ENCODE measurements around the gene NFASC. TPM values are rescaled to one million over a fixed set of nuclear protein-coding genes. Genes with fewer than 3 reads are reported as not detected.

Gene NFASC
- total RNA-seq, 1 donor from 2014 or later, result 0.18 TPM

DNA sequence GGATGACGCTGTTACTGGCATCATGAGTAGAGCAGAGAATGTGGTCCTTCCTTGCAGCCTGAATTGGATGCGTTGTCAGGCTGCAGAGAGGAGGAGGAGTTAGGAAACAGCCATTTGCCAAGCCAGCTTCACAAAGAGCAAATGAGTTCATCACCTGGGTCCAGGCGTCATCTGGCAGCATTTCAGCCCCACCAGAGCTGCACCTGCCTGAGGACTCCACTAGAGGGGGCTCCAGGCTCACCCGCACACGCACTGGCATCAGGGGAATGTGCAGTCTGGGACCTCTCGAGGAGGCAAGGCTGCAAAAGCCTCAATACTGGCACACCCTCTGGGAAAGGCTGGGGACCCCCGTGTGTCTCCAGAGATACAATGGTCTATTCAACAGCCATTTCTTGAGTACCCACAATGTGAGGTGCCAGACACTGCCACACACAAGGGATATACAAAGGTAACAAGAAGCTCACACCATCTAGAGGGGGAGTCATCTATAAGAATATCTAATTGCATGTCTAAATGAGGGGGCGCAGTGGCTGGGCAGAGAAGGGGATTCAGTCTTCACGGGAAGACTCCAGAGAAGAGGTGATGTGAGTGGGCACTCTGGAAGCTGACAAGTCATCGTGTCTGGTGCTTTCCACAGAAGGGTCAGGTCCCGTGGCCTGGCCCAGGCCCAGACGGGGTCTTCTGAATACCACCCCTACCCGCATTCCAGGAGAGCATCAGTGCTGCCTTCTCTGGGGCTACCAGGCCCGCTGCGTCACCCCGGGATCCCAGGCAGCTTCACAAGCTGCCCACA is 118.8 kb downstream of the NFASC start:
- no peaks in the 10 kb centered on the region for H3K9me3 Mint-ChIP-seq
- peak; percentile 33 for DNase-seq (ENCODE audit: low spot score)
- H3K27me3 Mint-ChIP-seq (ENCODE audit: low read depth), result peaks cover 6% of the 10 kb centered on the region
- no peaks in the 10 kb centered on the region for H3K36me3 Mint-ChIP-seq (ENCODE audit: low read depth)
- peaks cover 7% of the 10 kb centered on the region for H3K4me1 Mint-ChIP-seq (ENCODE audit: low read depth)
- no peak overlapping the region for H3K27ac Mint-ChIP-seq
- intact Hi-C loops (cut with micrococcal nuclease), result loop anchor here (1.0 to 2.0 kb wide), 3 partner anchors 72 to 267 kb away; no protein-coding TSS in a partner anchor
- no peak overlapping the region for H3K4me3 Mint-ChIP-seq (ENCODE audit: low read depth)

DNA sequence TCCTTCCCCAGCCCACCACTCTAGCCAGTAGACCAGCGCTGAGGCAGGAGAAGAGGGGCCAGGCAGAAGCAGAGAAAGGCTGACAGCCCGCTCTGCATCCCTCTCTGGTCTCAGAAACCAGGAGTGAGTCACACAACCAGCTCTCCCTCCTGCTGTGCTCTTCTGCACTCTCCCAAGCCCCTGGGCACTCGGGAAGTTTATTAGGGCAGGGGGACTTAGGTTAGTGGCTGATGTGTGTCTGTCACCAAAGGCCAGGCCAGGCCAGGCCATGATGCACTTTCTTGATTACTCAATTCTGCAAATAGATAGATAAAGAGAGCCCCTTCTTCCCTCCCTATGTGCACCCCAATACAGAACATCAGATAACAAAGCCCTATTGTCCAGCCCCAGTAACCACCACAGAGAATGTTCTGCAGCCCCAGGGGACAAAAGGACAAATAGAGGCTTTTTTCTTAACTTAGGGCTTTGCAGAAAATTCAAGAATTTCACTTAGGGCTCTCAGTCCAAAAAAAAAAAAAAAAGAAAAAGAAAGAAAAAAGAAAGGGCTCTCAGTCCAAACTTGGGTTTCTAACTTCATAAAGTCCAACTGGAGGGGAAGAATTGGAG is 119.5 kb downstream of the NFASC start:
- Mint-ChIP-seq H3K36me3 (ENCODE audit: low read depth) (no peaks in the 10 kb centered on the region), H3K27ac (no peak overlapping the region), H3K4me3 (ENCODE audit: low read depth) (no peak overlapping the region), H3K27me3 (ENCODE audit: low read depth) (peaks cover 6% of the 10 kb centered on the region), H3K4me1 (ENCODE audit: low read depth) (peaks cover 7% of the 10 kb centered on the region), H3K9me3 (no peaks in the 10 kb centered on the region)
- no peak for DNase-seq (ENCODE audit: low spot score)
- intact Hi-C loops (cut with micrococcal nuclease), result no loop called here

DNA sequence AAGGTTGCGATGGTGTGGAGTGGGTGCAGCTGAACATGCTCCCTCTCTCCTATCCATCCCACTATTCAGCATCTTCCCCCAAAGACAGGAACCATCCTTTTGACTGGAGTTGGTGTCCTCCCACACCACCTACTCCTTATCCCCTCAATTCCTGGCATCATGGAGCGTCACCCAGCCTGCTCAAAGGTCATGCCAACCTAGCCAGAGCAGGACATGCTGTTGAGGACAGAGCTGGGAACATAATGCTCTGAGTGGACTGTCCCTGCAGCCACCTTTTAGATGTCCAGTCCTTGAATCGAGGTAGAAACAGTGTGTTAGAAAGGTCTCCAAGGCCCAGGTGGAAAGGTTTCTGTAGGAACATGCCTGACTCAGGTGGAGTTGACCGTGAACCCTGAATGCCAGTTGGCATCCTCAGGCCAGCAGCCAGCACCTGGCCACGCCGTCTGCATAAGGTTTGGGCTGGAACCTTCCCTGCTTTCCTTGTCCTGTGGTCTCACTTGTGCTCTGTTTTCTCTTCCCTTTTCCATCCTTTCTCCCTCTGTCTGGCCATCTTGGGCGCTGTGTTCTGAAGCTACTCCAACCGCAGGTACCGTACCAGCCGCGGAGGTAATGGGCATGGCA is 120.2 kb downstream of the NFASC start:
- peaks cover 4% of the 10 kb centered on the region for H3K27me3 Mint-ChIP-seq (ENCODE audit: low read depth)
- H3K27ac Mint-ChIP-seq, result no peak overlapping the region
- no peak for DNase-seq (ENCODE audit: low spot score)
- no peaks in the 10 kb centered on the region for H3K9me3 Mint-ChIP-seq
- intact Hi-C loops (cut with micrococcal nuclease), result no loop called here
- peaks cover 7% of the 10 kb centered on the region for H3K4me1 Mint-ChIP-seq (ENCODE audit: low read depth)
- H3K36me3 Mint-ChIP-seq (ENCODE audit: low read depth), result no peaks in the 10 kb centered on the region
- H3K4me3 Mint-ChIP-seq (ENCODE audit: low read depth), result no peak overlapping the region

DNA sequence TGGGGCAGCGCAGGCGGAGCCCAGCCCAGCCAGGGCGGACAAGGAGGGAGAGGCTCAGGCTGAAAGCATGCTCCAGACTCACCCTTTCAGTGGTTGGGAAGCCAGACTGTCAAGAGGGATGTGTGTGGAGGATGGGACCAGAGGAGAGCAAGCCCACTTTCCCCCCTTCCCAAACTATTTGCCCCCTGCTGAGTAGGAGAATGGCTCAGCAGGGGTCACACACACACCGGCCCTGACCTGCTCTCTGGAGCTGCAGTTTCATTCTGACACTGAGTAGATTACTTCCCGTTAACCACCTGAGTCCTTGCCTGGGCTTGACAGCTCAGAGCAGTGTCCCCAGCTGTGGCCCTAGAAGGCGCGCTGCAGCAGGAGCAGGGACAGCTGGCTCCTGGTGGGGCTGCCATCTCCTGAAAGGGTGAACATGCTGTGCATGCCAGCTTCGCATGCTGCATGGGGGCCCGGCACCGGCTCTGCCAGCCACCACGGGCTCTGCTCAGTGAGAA is 120.7 kb downstream of the NFASC start:
- Mint-ChIP-seq H3K4me1 (ENCODE audit: low read depth) (peaks cover 7% of the 10 kb centered on the region), H3K27me3 (ENCODE audit: low read depth) (peaks cover 4% of the 10 kb centered on the region), H3K4me3 (ENCODE audit: low read depth) (no peak overlapping the region), H3K36me3 (ENCODE audit: low read depth) (no peaks in the 10 kb centered on the region), H3K9me3 (no peaks in the 10 kb centered on the region), H3K27ac (no peak overlapping the region)
- DNase-seq (ENCODE audit: low spot score), result no peak
- intact Hi-C loops (cut with micrococcal nuclease), result no loop called here

DNA sequence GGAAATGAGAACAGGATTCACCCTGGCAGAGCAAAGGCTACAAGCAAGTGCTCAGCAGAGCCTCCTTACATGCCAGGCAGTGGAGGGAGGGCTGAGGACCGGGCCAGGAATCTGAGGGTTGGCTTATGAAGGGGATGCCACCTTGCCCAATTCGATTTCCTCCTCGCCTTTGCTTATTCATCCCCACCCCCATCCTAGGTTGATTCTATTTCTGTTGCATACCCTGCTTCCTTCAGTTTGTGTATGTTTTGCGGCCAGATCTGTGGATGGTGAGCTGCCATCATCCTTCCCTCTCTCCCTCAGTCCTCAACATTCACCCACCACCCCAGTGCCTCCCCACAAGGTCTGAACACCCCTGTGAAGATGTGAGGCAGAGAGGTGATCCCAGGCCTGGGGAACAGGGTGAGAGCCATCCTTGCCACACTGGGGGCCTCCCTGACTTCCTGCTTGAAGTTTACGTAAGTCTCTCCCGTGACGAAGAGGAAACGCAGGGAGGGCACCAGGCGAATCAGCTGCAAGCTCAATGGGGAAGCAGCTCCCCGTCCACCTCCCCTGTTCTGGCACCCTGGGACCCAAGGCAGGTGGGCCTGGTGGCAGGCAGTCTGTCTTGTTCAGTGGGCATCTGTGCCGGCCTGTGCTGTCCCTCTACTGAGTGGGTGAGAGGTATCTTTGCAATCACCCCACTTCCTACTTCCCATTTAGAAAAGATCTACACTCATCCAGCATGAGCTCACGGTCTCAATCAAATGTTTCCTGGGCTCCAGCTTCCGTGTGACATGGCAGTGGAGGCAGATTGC is 121.7 kb downstream of the NFASC start:
- peaks cover 7% of the 10 kb centered on the region for H3K4me1 Mint-ChIP-seq (ENCODE audit: low read depth)
- H3K27ac Mint-ChIP-seq, result peak overlapping the region; percentile 16
- H3K4me3 Mint-ChIP-seq (ENCODE audit: low read depth), result no peak overlapping the region
- no peak for DNase-seq (ENCODE audit: low spot score)
- H3K36me3 Mint-ChIP-seq (ENCODE audit: low read depth), result no peaks in the 10 kb centered on the region
- H3K27me3 Mint-ChIP-seq (ENCODE audit: low read depth), result peaks cover 4% of the 10 kb centered on the region
- intact Hi-C loops (cut with micrococcal nuclease), result no loop called here
- H3K9me3 Mint-ChIP-seq, result no peaks in the 10 kb centered on the region

DNA sequence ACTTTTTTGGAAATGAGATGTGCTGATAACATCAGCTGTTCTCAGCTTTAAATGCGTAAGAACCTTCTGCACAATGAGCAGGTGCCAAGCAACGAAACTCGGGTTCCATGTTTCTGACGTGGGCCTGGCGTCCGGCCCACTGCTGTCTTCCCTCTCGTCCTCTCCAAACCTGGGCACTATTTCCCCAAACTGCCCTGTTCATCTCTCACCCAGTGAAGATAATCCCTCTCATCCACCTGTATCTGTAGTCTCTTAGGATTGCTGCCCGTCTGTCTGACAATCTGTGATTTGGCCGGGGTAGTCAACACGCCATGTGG is 122.3 kb downstream of the NFASC start:
- H3K27ac Mint-ChIP-seq, result no peak overlapping the region

DNA sequence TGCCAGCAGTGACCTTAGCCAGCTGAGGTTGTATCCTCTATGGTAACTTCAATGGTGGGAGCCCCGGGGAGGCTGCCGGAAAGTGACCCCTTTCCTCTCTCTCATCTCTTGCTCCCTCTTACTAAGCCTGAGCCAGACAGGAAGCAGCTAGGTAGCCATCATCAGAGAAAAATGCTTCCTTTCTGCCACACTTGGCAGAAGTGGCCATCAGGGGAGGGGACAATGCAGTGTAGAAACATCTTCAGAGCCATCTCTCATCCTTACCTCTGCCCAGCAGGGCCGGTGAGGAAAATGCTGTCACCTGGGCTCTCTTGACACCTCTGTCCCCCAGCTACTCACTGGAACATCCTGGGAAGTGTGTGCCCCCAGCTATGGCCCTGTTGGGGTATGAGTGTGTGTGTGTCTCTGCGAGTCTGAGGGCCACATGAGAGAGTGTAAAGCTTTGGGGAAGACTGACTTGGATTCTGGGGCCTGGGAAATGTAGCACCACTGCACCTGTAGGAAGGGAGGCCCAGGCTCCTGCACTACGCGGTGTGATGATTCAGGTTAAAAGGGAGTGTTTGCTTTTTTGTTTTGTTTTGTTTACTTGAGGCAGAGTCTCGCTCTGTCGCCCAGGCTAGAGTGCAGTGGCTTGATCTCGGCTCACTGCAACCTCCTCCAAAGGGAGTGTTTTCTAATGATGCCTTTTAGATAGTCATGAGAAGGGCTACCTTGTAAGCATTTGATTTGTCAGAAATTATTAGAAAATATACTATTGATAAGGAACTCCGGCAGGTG is 123.6 kb downstream of the NFASC start:
- intact Hi-C loops (cut with micrococcal nuclease), result no loop called here
- Mint-ChIP-seq H3K4me1 (ENCODE audit: low read depth) (peaks cover 7% of the 10 kb centered on the region), H3K4me3 (ENCODE audit: low read depth) (no peak overlapping the region), H3K27me3 (ENCODE audit: low read depth) (peaks cover 4% of the 10 kb centered on the region), H3K9me3 (no peaks in the 10 kb centered on the region), H3K36me3 (ENCODE audit: low read depth) (no peaks in the 10 kb centered on the region), H3K27ac (no peak overlapping the region)
- no peak for DNase-seq (ENCODE audit: low spot score)

More for the DNA sequence above, 122.3 kb downstream of the NFASC start:
- Mint-ChIP-seq H3K27me3 (ENCODE audit: low read depth) (peaks cover 4% of the 10 kb centered on the region), H3K4me1 (ENCODE audit: low read depth) (peaks cover 7% of the 10 kb centered on the region), H3K9me3 (no peaks in the 10 kb centered on the region), H3K4me3 (ENCODE audit: low read depth) (no peak overlapping the region), H3K36me3 (ENCODE audit: low read depth) (no peaks in the 10 kb centered on the region)
- intact Hi-C loops (cut with micrococcal nuclease), result no loop called here
- no peak for DNase-seq (ENCODE audit: low spot score)

DNA sequence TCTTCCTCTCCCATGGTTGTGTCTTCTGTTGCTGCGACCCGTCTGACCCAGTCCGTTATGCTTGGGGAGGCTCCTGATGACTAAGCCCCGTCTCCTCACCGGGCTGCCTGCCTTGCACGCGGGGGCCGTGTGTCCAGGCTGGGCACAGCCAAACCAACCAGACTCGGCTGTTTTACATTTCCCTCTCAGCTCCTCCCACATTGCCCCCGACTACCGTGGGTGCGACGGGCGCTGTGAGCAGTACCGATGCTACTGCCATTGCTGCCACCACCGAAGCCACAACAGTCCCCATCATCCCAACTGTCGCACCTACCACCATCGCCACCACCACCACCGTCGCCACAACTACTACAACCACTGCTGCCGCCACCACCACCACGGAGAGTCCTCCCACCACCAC is 126.3 kb downstream of the NFASC start:
- H3K36me3 Mint-ChIP-seq (ENCODE audit: low read depth), result no peaks in the 10 kb centered on the region
- intact Hi-C loops (cut with micrococcal nuclease), result no loop called here

DNA sequence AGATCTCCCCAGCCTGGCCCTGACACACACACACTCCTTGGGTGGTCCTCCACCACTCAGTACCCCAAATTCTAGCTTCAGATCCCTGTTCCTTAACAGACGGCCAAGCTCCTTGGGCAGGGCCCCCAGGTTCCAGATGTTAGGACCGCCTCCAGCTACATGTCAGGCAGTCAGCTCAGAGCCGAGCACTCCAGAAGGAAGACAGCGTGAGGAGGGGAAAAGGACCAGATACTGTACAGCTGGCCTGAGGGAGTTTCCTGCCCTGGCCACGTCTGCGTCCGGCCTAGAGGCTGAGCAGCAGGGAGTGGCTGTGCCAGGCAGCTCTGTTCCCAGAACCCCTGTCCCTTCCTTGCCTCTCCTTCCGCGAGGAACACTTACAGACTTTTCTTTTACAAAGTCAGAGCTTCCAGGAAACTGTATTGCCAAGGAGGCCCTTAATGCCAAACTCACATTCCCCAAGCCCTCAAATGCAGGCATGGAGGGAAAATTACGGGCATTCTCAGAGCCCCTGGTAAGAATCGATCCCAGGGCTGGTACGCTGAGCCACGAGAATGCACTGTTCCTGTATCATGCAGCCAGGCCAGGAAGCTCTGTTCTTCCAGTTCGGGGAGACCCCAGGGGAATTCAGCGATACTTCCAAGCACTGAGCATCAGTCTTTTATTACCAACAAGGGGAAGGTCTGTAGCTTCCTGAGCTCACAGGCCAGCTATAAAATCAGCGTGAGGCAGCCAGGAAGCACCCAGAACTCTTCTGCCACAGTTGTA is 127.1 kb downstream of the NFASC start:
- DNase-seq (ENCODE audit: low spot score), result no peak
- Mint-ChIP-seq H3K4me3 (ENCODE audit: low read depth) (no peak overlapping the region), H3K9me3 (no peaks in the 10 kb centered on the region), H3K27me3 (ENCODE audit: low read depth) (peaks cover 2% of the 10 kb centered on the region), H3K36me3 (ENCODE audit: low read depth) (no peaks in the 10 kb centered on the region), H3K27ac (no peak overlapping the region), H3K4me1 (ENCODE audit: low read depth) (peaks cover under 1% of the 10 kb centered on the region)
- intact Hi-C loops (cut with micrococcal nuclease), result no loop called here

More for the DNA sequence above, 126.3 kb downstream of the NFASC start:
- peaks cover 7% of the 10 kb centered on the region for H3K4me1 Mint-ChIP-seq (ENCODE audit: low read depth)
- H3K4me3 Mint-ChIP-seq (ENCODE audit: low read depth), result no peak overlapping the region
- peaks cover 2% of the 10 kb centered on the region for H3K27me3 Mint-ChIP-seq (ENCODE audit: low read depth)
- H3K27ac Mint-ChIP-seq, result no peak overlapping the region
- no peak for DNase-seq (ENCODE audit: low spot score)
- no peaks in the 10 kb centered on the region for H3K9me3 Mint-ChIP-seq

DNA sequence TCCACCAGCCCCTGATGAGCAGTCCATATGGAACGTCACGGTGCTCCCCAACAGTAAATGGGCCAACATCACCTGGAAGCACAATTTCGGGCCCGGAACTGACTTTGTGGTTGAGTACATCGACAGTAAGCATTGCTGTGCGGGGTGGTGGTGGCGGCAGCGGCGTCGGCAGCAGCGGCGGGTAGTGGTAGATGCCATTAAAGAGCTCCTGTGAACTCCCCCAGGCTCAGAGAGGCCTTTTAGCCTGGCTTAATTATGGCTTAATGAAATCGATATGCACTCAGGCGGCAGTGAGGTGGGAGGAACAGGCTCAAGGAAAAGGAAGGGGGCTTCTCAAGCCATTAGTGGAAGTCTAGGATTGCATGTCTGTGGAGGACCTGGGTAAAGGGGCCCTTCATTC is 130.5 kb downstream of the NFASC start:
- Mint-ChIP-seq H3K9me3 (no peaks in the 10 kb centered on the region), H3K4me1 (ENCODE audit: low read depth) (no peaks in the 10 kb centered on the region), H3K36me3 (ENCODE audit: low read depth) (no peaks in the 10 kb centered on the region), H3K4me3 (ENCODE audit: low read depth) (no peak overlapping the region), H3K27ac (no peak overlapping the region), H3K27me3 (ENCODE audit: low read depth) (peaks cover 2% of the 10 kb centered on the region)
- no peak for DNase-seq (ENCODE audit: low spot score)
- intact Hi-C loops (cut with micrococcal nuclease), result no loop called here

DNA sequence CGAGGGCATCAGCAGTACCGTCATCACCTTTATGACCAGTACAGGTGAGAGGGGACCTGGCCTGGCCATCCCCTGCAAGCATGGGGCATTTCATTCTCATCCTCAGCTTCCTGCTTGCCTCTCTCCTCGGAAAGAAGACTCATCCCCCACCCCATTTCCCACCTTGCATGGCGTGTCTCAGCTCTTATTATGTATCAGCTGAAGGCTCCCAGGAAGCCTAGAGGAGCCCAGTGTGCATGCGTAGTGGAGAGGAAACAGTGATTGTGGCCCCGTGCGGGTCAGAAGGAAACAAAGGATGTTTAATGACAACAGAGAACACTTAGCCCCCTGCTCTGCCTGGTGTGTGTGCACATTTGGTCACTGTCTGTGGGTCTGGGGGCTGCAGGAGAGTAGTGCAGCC is 132.0 kb downstream of the NFASC start:
- Mint-ChIP-seq H3K9me3 (no peaks in the 10 kb centered on the region), H3K4me1 (ENCODE audit: low read depth) (no peaks in the 10 kb centered on the region), H3K36me3 (ENCODE audit: low read depth) (no peaks in the 10 kb centered on the region), H3K27ac (no peak overlapping the region), H3K4me3 (ENCODE audit: low read depth) (no peak overlapping the region), H3K27me3 (ENCODE audit: low read depth) (peaks cover 2% of the 10 kb centered on the region)
- DNase-seq (ENCODE audit: low spot score), result no peak
- intact Hi-C loops (cut with micrococcal nuclease), result no loop called here

Data from activated T-helper 2 cell treated with anti-CD3 and anti-CD28 coated beads, Interferon-gamma antibody, Interleukin-2, Interleukin-4, amounts not matched to agents 10 μg/mL and 5 μg/mL and 100 μg/mL, durations not matched to agents 14 hours and 24 hours and 36 hours (primary cell).